Epidermal melanocyte (primary cell): ENCODE data around the gene C20orf96.

Experiments
- DNase-seq: peaks from one replicate; pipeline ENCODE4 v3.0.0; 2011; ENCODE audit warnings: low spot score; ENCODE audit not compliant: insufficient read length

C20orf96 gene

DNA sequence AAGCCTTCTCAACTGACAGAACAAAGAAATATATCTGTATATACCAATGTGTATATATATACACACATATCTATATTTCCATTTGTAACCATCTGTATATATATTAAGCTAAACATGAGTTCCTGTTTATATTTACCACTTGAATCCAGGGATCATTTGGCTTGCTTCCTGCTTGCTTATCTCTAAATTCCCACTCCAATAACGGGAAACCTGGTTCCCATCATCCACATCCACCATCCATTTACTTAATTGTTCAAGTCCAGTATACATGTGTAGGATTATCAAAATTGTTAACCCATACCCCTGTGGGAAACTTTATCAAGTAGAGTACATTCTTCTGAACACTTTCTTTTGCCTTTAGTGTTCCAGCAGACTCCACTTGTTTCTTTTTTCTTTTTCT lies 22.3 kb upstream of the C20orf96 start:
- no peak for DNase-seq

DNA sequence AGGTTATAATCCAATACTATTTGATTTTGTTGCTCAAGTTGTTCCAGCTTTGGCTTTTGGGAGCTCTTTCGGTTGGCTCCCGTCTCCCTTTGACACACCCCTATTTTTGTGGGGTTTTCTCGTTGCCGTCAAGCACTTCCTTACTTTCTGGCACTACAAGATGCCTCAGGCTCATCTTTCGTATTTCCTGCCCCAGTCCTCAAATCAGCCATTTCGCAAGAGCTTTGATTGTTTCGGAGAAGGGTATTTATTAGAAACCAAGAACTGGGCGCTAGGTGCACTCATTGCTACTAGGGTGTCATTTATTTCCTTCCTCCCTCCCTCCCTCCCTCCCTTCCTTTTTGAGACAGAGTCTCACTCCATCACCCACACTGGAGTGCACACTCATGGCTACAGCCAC lies 21.5 kb upstream of the C20orf96 start:
- DNase-seq = no peak

DNA sequence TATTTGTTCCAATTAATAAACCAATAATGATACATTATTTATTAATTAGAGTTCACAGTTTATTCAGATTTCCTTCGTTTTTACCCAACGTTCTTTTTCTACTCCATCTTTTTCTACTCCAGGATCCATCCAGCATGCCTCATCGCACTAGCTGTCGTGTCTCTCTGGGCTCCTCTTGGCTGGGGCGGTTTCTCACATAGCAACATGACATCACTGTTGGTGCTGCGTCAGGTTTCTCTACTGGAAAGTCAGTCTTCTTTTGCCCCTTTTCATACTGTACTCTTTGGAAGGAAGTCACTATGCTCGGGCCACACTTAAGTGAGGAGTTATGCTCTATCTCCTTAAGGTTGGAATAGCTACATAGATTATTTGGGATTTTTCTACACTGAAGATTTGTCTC lies 21.1 kb upstream of the C20orf96 start:
- DNase-seq = no peak

DNA sequence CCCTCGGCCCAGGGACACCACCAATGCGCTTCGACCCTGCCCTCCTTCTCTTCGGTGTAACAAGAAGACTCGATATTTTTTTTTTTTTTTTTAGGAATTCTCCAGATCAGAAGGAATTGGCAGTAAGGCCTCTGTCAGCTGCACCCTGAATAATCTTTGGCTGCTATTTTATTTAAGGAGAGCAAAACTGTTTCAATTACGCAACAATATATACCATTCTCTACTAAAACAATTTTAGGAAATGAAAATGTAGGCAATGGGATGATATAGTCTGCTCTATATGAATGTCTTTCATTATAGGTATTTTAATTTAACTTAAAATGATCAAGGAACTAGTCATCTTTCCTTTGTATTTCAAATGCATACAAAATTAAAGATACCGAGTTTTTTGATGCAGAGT lies 20.1 kb upstream of the C20orf96 start:
- no peak for DNase-seq

DNA sequence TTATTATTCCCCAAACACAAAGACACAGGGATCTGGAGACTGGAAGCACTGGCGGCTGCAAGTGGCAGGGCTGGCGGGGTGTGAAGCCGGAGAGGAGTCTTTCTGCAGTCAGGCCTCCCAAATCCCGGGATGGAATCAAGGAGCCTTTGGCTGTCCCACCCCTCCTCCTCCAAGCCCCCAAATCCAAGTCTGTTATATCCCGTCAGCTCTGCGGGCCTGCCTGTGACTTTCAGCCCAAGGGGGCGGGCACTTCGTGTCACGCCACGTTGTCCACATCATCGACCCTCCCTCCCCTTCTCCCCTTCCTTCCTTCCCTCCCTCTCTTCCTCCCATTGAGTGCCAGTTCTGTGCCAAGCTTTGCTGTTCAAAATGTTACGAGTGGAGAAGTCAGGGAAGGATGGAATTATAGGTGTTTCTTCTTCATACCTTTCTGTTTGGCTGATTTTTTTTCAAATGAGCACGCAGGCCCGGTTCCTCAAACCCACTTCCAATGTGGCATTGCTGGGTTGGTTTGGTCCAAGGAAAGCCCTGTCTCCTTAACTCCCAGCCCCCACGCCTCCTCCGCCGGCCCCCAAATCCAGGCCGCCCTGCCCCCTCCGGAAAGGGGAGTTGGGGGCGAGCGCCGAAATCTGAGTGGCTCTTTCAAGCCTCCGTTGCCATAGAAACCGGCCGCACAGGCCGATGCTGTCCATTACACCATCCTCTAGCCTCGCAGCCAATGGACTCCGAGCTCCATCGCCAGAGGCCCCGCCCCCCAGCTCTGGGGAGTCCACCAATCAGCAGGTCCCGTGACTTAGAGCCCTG lies 19.5 kb upstream of the C20orf96 start:
- DNase-seq = peak; percentile 97

DNA sequence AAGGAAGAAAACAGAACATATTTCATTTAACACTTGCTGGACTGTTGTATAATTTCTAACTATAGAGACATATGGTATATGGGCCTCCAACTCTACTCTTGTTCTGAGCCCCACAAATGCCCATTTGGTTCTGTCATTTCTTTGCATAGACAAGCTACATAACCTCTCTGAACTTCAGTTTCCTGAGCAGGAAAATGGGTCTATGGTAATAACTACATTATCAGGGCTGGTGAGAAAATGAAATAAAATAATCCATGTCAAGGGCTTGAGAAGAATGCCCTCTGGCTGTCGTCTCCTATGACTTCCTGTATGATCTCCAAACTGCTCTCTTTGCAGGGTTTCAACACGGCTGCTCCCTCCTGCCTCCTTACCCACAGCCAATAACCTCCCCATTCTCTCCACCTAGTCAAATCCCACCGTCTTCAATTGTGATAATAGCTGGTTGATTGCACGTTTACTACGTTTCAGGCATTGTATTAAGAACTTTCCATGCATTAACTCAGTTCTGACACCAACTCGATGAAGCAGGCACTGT lies 18.8 kb upstream of the C20orf96 start:
- DNase-seq = no peak

DNA sequence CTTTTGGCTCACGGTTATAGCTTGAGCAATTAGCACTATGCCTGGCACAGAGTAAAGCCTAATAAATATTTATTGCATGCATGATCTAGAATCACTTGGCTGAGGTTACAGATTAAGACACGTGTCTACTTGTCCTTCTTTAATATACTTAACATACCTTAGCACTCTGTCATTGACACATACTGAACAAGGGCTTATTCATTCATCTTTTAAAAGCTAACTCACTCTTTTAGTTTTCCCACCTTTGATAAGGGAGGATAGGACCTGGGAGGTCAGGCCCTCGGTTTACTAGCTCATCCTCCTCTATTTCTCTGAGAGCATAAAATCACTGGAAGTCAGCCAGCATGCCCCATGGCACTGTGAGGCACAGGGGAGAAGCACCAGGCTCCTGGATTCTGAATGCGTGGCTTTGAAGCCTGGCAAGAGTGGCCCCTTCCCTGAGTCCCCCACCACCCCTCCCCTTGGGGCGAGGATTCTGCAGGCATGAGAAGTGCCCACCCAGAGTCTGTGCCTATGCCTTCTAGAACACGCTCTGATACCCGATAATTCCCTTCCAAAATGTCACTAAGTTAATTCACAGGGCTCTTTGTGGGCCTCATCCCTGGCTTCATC lies 18.0 kb upstream of the C20orf96 start:
- no peak for DNase-seq

DNA sequence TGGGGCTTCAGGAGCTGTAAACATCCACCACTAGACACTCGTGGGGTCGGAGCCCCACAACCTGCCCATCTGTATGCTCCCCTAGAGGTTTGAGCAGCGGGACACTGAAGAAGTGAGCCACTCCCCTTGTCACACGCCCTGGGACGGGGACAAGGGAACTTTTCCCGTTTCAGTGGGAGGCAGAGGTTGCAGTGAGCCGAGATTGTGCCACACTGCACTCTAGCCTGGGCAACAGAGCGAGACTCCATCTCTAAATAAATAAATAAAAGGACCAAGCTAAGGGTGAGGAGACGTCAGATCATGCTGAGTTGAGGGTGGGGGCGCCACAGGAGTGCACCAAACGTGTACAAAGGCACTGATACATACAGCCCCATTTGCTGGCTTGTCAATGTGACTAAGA lies 15.2 kb upstream of the C20orf96 start:
- no peak for DNase-seq

DNA sequence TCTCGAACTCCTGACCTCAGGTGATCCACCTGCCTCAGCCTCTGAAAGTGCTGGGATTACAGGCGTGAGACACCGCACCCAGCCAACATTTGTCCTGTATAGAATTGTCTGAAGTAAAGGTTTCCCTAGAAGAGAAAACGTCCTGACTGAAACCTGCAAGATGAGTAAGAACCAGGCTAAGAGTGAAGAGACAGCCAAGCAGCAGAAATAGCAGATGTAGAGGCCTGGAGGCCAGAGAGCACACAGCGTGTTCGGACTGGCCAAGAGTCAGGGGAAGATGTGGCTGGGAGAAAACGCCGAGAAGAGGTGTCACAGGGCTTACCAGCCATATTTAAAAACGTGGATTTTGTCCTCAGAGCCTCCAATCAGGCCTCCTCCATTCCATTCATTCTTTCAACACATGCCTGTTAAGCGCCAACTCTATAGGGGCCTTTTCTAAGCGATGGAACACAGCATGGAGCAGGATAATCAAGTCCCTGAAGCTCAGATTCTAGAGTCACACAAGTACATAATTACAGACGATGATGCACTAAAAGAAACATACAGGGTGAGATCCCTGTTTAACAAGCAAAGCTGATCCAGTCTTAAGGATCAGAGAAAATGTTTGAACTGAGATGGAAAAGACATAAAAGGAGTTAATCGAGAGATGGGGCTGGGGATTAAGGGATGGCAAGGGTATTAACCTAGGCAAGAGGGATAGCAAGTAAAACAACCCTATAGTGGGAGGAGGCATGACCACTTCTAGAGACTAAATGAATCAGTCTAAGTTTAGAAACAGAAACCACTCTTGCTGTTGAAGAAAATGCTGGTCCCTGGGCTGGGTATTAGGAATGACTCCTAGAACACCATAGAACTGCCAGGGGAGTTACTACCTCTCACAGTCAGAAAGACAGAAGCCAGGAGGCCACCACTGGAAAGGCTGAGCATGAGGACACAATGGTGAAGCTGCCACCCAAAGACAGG lies 11.6 kb upstream of the C20orf96 start:
- DNase-seq = no peak

DNA sequence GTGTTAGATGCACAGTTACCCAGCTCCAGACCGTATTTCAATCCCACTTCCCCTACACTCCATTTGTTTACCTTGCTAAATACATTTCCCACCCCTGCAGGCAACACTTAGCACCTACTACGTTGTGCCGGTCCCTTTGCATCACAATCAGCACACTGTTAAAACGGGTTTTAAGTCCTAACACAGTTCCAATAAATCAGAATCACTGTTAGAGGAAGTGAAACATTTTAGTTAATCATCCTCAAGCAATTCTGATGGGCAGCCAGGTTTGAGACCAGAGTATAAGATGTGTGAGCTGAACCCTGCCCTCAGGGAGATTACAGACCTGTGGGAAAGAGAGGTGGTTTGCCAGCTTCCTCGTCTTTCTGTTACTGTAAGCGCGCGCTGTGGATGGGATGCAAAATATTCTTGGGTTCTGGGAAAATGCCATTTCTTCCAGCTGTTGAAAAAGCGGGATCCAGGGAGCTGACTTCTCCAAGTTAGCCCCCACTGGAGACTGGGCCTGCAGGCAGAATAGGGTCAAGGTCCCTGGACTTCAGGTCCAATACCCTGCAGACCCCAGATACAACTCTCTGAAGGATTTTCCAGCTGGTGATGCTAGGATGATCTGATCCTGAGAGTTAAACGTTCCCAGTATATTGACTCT lies 9.9 kb upstream of the C20orf96 start:
- no peak for DNase-seq

DNA sequence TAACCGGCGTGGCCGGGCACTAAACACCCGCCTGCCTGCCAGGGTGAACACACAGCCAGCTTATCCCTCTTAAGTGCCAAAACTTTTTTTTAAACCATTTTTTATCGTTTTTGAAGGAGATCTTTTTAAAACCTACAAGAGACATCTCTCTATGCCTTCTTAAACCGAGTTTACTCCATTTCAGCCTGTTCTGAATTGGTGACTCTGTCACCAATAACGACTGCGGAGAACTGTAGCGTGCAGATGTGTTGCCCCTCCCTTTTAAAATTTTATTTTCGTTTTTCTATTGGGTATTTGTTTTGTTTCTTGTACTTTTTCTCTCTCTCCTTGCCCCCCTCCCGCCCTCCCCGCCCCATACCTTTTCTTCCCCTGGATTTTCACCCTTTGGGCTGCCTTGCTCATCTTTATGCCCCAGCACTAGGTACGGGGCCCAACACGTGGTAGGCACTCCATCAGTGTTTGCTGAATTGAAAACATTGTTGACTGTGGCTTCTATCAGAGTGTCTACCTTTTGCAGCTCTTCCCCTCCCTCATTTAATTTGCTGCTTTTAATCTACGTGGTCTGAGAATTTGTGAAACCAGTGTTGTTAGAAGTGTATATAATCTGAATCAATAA lies 8.3 kb upstream of the C20orf96 start:
- DNase-seq = no peak

DNA sequence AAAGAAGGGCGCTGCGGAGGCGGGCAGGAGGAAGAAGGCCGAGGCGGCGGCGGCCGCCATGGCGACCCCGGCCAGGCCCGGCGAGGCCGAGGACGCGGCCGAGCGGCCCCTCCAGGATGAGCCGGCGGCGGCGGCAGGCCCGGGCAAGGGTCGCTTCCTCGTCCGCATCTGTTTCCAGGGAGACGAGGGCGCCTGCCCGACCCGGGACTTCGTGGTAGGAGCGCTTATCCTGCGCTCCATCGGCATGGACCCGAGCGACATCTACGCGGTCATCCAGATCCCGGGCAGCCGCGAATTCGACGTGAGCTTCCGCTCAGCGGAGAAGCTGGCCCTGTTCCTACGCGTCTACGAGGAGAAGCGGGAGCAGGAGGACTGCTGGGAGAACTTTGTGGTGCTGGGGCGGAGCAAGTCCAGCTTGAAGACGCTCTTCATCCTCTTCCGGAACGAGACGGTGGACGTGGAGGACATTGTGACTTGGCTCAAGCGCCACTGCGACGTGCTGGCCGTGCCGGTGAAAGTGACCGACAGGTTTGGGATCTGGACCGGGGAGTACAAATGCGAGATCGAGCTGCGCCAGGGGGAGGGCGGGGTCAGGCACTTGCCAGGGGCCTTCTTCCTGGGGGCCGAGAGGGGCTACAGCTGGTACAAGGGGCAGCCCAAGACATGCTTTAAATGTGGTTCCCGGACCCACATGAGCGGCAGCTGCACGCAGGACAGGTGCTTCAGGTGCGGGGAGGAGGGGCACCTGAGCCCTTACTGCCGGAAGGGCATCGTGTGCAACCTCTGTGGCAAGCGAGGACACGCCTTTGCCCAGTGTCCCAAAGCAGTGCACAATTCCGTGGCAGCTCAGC lies 7.6 kb upstream of the C20orf96 start:
- no peak for DNase-seq

DNA sequence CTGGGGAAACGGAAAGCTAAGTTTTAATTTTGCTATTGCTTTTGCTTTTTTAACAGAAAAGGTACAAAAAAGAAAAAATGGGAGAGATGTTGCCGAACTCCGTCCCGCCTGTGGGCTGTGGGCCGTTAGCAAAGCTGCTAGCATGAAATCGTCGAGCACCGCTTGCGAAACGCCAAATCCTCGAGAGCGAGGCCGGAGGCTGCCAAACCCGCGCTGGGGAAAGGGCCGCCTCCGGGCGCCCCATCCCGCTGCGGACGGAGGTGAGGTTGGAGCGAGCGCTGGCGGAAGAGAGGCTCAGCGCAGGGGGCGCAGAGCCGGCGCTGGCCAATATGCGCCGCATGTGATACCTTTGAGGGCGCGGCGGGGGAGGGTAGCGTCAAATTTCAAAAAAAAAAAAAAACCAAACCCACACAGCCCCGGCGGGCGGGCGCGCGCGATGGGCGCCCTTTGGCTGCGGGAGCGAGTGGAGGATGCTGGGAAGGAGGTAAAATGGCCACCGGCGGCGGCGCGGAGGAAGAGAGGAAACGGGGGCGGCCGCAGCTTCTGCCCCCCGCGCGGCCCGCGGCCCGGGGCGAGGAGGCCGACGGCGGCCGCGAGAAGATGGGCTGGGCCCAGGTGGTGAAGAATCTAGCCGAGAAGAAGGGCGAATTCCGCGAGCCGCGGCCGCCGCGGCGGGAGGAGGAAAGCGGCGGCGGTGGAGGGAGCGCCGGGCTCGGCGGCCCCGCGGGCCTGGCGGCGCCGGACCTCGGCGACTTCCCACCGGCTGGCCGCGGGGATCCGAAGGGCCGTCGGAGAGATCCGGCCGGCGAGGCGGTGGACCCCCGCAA lies 6.8 kb upstream of the C20orf96 start, which contains the start of gene ZCCHC3:
Gene ZCCHC3, plus strand, starts transcription at position 473 of the 827 bp plus-strand sequence. Its CDS starts 17 bp downstream, at position 490.
- DNase-seq = peak; percentile 86

DNA sequence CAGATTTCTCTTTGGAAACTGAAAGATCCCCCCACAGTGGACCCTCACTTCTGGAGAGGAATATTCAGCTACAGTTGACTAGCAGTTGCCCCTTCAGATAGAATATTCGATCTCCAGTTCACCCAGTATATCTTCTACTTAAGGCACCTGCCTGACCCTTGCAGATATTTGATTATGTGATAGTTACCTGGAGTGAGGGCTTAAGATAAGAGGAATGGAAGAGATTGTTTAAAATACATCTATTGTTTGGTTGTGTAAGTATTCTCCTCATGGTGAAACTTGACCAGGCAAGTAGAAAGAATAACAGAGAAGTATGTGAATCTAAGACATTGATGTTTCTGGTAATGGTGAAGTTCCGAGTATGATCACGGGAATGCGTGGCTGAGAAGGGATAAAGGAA lies 5.3 kb upstream of the C20orf96 start:
- no peak for DNase-seq

DNA sequence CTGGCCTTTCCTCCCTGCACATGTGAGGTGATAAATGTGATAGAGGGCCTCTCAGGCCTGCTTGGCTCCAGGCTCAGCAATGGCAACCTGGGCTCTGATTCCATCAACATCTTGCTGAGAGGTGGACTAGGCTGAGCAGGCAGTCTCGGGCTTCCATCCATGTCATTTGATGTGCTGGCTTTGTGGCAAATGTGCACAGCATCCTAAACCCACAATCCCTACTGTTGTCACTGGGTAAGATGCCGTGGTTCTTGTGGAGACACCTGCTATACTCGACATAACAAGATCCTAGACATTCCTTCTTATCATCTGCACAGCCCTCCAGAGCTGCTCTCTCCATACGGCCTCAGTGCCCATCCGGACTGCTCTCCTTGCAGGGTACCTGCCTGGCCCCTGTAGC lies 4.1 kb upstream of the C20orf96 start:
- DNase-seq = no peak

DNA sequence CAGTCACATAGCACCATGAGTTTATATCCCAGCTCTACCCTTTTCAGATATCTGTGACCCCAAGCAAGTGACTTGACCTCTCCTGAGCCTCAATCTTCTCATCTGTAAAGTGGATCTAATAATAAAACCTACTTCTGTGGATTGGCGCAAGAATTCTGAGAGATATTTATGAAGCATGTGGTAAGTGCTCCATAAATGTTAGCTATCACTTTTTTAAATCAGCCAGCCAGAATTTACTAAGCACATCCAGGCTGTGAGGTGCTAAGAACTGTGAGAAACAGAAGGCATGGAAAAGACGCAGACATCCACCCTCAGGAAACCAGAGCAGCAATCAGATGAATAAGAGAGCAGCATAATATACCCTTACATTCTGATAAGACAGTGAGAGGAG lies 862 bp downstream of the C20orf96 start:
- DNase-seq = no peak

DNA sequence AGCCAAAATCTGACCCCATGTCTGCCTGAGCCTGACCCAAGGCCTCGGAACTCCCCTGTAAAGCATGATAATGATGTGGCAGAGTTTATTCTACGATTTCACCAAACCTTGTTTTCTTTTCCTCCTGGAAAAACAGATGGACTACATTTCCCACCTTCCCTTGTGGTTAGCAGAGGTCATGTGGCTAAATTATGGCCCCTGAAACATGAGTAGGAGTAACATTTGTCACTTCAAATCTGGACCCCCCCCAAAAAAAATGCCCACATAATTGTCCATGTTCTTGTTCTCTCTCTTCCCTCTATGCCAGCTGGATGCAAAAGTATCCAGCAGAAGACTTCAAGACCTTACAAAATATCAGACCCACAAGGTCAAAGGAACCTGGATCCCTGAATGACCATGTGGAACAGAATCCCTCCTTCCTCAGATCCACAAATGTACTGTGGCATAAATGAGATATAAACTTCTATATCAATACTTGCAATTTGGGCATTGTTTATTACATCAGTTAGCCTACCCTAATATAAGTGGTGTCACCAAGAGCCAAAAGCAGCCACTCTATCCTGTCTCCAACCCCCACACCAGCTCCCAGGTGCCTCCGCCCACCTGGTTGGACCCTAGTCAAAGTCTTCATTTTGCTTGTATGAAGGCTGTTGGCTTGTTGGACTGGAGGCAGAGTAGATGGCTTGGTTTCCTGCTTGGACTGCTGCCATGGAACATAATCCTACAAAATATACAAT lies 1.4 kb downstream of the C20orf96 start:
- DNase-seq = no peak

DNA sequence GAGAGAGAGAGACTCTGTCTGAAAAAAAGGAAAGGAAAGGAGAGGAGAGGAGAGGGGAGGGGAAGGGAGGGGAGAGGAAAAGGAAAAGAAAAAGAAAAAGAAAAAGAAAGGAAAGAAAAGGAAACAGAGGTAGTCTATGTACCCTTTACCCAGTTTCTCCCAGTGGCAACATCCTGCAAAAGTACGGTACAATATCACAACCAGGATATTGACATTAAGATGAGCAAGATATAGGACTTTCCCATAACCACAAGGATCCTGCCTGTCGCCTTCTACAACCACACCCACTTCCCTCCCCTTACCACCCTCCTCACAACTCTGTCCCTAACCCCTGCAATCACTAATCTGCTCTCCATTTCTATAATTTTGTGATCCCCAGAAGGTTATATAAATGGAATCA lies 4.0 kb downstream of the C20orf96 start:
- no peak for DNase-seq
